GM18526 (cell line): ENCODE data around the gene LAMB4.

Experiments used
- POLR2A ChIP-seq: IDR thresholded peaks from 3 replicates; pipeline ENCODE4 v1.6.1; 2011; ENCODE audit not compliant: insufficient read length; ENCODE audit errors: extremely low read depth

The LAMB4 gene

DNA sequence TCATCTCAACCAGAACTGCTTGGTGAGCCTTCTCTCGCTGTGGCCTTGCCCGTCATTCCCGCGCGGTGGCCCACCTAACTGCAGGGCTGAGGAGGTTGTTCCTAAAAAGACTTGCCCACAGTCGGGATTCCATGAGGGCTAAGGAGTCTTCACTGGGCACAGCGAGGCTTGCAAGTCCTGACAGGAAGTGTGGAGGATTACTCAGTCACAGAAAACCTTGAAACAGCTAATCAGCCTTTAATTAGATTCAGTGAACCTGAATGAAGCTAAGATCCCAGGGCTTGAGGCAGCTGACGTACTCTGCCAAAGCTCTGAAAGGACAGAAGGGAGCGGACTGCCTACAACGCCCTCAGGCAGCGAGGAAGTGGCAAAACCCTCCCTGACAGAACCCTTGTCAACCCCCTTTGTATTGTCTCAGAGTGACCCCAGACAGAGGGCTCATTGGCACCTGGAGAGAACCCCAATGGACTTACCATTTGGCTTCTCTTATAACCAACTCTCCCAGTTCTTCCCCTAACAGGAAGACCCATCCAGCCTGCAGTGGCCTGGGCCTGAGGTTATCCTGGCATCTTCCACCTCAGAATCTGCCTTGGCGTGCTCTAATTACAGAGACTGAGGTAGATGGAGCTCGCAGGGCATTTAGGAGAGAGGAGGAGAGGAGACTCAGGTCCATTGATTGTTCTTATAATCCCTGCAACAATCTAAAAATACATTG lies 2.5 kb upstream of the LAMB4 start:
- no peak for TF ChIP-seq POLR2A

DNA sequence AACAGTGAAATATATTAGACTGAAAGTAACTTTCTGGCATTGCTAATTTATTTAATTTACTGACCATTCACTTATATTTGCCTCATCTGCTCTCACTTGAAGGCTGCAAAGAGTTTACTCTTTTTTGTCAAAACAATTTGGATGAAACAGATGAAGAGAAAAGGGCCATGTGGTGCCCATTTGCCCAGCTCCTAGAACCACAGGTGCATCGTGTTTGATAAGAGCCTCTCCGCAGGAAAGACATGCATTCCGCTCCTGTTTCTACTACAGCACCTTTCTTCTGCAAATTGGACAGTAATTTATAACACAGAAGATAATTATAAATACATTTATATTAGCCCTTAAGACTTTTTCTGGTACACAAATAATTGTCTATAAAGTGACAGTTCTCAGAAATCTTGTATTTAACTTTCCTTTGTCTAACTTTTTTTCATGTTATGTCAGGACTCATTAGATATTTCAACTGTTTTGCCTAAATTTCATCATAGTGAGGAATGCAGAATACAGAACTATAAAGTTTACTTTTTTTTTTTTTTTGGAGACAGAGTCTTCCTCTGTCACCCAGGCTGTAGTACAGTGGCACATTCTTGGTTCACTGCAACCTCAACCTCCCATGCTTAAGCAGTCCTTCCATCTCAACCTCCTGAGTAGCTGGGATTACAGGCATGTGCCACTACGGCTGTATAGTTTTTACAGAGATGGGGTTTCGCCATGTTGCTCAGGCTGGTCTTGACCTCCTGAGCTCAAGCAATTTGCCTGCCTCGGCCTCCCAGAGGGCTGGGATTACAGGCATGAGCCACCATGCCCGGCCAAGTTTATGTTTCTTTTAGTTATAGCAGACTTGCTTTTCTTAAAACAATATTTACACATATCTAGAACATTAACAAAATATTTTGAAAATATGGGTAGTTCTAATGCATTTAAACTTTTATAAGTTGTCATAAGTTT lies 869 bp downstream of the LAMB4 start:
- no peak for TF ChIP-seq POLR2A

DNA sequence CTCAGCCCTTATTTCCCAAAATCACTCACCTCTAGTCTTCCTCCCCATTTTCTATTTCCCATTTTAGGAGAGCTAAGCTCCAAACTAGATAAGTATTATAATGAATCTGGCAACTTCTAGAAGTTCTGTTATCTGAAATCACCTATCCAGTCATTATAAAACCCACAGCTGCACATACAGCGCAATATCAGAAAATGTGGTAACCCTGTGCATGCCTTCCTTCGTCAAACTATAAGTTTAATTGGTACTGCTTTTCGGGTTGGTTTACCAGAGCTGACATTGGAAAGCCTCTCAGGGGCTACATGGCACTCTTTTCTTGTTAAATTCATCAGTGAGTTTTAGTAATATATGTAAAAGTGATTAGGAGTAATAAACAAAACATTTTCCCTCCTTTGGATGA lies 1.6 kb downstream of the LAMB4 start:
- no peak for TF ChIP-seq POLR2A

- no peak for TF ChIP-seq POLR2A
These were observed 2.7 kb downstream of the LAMB4 start for GRCh38 chr7:108127461-108127860.

GRCh38 chr7:108124820-108125219 lies 5.3 kb downstream of the LAMB4 start:
- no peak for TF ChIP-seq POLR2A

DNA sequence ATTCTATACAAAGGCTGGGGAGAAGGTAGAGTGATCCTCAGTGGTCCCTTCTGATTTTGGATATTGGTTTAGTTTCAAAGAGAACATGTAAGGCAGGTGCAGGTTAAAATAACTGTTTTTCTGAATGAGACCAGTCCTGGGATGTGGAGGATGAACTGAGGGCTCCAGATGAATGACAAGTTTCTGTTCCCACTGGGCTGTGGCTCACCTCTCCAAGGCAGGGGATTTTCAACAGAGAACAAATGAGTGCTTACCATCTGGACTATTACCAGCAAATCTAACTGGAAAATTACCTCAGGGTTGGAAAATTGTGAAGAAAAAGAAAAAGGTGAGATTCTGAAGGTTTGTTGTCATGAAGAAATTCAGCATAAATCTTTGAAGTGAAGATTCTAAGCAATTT lies 8.0 kb downstream of the LAMB4 start:
- TF ChIP-seq POLR2A, result no peak

- TF ChIP-seq POLR2A, result no peak
These were observed 9.2 kb downstream of the LAMB4 start for GRCh38 chr7:108120933-108121332.

DNA sequence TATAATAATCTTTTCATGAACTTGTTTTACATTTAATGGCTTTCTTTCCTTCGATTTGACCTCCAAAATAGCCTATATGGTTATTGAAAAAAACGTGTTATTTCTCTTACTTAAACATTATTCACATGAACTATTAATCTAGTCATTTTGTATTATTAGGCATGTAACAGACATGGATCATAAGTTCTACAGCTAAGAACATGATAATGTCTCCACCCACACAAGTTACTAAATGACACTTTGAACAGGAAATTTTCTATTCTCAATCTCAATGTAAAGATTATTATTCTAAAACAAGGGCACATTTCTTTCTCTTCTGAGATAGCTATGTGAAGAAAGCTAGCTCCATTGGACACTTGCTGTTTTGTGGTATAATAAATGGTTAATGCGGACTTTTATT lies 10.0 kb downstream of the LAMB4 start:
- TF ChIP-seq POLR2A, result no peak

DNA sequence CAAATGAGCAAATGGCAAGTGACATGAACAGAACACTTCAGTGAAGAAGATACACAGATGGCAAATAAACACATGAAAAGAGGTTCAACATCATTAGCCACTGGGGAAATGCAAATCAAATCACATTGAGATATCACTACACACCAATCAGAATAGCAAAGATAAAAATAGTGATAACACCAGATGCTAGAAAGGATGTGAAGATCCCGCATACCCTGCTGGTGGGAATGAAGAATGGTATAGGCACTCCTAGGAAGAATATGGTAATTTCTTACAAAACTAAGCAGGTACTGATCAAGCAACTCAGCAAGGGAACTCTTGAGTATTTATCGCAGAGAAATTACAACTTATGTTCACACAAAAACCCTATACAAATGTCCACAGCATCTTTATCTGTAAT lies 11.2 kb downstream of the LAMB4 start:
- no peak for TF ChIP-seq POLR2A

- no peak for TF ChIP-seq POLR2A
These were observed 15.9 kb downstream of the LAMB4 start for GRCh38 chr7:108114117-108114841.

- TF ChIP-seq POLR2A, result no peak
These were observed 17.5 kb downstream of the LAMB4 start for GRCh38 chr7:108112683-108113082.

- no peak for TF ChIP-seq POLR2A
These were observed 20.8 kb downstream of the LAMB4 start for GRCh38 chr7:108109221-108109908.

DNA sequence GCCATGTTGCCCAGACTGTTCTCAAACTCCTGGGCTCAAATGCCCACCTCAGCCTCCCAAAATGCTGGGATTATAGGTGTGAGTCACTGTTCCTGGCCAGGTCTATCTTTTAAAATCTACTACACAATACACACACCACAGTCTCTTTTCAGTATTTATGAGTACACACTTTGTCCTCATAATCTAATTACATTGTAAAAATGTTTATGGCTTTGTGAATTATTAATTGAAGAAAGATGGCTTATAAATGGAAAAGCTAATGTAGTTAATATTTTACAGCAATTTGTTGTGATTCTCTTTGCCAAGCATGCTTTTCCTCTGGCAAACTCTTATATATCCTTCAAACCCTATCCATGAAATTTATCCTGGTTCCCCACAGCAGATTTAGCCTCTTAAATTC lies 22.0 kb downstream of the LAMB4 start:
- no peak for TF ChIP-seq POLR2A

DNA sequence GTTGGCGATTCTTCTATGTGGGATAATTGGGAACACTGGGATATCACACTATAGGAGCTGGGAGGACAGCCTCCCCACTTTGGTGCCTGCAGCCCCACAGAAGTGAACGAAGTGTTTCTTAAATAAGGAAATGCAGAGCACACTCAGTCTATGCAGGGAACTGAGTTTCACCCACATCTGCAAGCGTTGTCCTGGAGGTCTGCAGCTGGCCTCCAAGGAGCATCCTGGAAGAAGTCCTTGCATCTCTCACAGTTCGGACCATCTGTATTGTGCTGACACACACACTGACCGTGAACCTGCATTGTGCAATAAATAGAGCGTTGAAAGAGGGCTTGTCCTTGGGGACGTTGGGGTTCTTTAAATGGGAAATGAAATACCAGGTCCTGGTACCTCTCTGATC lies 25.8 kb downstream of the LAMB4 start:
- TF ChIP-seq POLR2A, result no peak
